Hematopoietic multipotent progenitor cell treated with erythropoietin and hydrocortisone succinate and interleukin-3 and kit ligand, for 4 days (in vitro differentiated cells): ENCODE data around the gene FNIP1.
"Not testable (repeated sequence)": the region's sequence is repeated elsewhere in the genome, so short reads cannot be mapped to it uniquely, and the experiment has no call there.

Experiments
- DNase-seq: peaks from one replicate; pipeline ENCODE4 v3.0.0-alpha.2; 2015

FNIP1 gene

DNA sequence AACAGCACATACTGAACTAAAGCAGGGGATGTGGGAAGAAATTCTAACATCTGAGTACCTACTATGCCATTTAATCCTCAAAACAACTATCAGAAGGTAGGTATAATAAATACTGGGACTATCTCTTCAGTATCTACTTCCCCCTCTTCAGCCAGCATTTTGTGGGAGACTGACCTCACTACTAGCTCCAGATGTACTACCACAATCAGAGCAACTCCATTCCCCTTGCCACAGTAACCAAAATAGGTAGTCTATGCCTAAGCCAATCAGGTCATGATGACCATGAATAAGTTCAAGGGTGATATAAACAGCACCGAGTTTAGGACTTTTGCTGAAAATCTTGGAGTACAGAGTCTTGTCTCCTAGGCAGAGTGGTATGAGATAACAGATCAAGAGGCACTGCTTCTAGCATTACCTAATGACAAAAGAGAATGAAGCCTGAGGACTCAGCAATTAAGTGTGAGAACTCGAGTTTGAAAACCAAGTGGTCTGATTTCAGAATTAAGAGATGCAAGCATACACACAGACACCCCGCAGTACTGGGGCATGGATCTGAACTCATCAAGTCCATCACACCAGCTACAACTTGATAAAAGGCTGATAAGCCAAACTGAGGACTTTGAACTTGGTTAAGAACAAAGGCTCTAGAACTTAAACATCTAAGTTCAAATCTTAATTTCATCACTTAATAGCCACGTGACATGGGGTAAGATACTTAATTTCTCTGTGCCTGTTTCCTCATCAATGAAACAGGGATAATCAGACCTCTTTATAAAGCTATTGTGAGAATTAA is 9.7 kb downstream of the FNIP1 start:
- no peak for DNase-seq

DNA sequence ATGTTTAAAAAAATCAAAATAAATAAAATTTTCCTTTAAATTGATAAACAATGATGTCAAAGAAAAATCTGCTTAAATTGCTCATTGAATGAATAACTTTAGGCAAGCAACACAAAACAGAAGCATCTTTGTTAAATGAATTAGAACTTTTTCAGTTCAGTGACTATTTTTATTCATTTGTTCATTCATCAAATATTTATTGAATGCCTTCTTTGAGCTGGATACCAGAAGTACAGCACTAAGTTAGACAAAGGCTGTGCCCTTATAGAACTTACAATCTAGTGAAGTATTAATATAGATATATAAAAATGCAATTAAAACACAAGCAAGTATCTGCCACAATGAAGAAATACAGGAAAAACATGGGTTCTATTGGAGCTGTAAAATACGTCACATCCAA is 10.8 kb downstream of the FNIP1 start:
- no peak for DNase-seq

DNA sequence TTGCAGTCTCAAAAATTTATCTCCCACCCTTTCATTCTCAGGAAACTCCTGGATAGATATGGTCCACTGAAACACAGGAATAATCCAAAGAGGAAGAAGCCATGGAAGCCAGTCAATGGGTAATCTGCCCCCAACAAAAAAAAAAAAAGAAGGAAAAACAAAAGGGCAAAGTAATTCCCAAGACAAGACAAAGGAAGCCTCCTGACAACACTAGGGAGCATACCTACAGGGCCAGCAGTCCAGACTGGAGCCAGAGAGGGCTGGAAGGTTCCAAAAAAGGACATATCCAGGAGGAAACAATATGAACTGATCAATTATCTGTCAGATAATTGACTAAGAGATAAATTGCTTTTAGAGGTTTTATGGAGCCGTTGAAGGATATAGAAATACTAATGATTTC is 12.9 kb downstream of the FNIP1 start:
- no peak for DNase-seq

DNA sequence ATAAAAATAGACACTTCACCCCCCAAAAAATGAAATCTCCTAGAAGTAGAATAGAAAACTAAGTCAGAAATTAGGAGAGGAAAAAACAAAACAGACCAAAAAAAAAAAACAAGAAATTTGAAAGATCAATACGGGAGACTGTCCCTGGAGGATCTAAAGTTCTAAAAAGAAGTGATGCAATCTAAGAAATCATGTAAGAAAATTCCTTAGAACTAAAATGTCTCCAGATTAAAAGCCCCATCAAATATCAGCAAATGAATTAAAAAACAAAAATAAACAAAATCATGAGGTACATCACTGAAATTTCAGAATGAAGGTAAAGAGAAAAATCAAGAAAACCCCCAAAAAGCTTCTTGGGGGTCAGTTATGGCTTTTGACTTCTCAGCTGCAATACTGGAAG is 13.5 kb downstream of the FNIP1 start:
- no peak for DNase-seq

DNA sequence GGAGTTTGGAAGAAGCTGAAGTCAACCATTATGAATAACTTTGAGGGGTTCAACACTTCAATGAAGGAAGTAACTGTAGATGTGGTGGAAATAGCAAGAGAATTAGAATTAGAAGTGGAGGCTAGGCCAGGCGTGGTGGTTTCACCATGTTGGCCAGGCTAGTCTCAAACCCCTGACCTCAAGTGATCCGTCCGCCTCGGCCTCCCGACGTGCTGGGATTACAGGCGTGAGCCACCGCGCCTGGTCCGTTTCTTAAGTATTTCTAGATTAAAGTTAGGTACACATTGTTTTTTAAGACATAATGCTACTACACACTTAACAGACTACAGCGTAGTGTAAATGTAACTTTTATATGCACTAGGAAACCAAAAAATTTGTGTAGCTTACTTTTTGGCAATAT is 14.1 kb downstream of the FNIP1 start:
- no peak for DNase-seq

DNA sequence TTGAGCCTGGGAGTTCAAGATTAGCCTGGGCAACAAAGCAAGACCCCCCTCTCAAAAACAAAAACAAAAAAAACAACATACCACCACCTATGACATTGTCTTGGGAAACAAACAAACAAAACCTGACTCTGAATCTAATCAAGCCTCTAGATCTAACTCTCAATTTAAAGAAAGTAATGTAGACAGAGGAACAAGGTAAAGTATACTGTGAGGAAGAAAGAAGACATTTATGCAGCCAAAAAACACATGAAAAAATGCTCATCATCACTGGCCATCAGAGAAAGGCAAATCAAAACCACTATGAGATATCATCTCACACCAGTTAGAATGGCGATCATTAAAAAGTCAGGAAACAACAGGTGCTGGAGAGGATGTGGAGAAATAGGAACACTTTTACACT is 18.7 kb downstream of the FNIP1 start:
- not testable (repeated sequence) for DNase-seq

DNA sequence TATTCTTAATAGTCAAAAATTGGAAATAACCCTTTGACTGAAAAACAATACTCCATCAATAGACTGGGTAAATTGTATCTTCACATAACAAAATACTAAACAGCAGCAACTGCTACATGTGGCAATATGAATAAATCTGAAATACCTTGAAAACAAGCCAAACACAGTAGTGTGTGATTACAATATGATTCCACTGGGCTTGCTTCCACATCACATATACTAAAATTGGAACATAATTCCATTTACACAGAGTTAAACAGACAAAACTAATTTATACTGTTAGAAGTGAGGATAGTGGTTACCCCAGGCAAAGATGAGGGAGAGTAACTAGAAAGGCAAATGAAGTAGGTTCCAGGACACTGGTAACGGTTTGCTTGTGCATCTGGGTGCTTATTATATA is 20.4 kb downstream of the FNIP1 start:
- DNase-seq = no peak

DNA sequence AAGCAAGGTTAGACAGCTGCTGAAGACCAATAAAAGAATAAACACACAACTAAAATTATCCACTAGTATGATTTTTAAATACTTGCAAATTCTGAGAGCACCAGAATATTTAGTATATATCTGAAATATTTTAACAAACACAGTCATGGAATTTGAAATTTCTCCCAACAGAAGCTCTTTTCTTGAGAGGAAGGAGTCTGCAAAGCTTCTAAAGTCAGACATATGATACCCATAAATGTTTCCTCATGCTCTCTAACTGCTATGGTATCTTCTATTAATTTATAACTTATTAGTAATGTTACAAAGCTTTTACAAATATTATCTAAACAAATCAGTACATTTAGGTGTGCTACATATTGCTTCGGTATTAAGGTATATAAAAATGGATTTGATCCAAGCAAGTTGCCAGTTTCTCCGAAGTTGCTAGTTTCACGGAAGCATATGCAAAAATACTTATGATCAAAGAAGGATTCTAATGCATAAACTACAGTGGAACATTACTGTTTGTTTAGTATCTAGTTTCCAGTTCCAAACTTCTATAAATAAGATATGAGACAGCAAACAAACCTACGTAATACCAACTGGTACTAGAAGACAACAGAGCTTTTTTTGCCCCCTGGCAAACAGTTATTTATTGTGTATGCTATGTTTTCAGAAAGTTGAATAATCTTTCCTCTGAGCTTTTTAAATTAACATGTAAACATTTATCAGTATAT is 22.0 kb downstream of the FNIP1 start:
- DNase-seq = no peak

DNA sequence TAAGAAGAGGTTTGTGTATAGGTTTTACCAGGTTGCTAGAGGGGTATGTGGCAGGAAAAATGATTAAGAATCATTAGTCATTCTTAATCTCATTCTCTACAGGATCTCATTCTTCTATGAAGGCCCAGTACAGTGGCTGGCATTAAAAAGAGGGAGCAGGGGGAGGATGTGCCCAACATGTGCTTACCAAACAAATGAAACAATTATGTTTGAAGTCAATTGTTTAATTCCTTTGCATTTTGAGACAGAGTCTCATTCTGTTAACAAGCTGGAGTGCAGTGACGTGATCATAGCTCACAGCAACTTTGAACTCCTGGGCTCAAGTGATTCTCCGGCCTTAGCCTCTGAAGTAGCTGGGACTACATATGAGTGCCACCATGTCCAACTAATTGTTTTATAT is 23.0 kb downstream of the FNIP1 start:
- DNase-seq = peak; percentile 39

DNA sequence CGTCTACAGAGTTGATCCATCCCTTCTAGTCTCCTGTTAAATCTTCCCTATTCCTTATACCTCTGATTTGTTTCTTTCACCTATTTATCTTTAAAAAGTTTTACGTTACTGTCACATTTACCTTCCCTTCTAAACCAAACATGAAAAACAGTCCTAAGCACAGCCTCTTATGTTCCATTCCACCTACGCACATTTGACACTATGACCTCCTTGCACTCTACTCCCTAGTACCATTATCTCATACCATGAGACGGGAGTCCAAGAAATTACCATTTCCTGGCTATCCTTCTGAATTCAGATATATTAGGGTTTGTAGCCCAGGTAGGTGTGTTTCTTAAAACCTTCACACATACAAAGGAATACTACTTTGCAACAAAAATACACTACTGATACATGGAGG is 25.1 kb downstream of the FNIP1 start:
- DNase-seq = no peak

DNA sequence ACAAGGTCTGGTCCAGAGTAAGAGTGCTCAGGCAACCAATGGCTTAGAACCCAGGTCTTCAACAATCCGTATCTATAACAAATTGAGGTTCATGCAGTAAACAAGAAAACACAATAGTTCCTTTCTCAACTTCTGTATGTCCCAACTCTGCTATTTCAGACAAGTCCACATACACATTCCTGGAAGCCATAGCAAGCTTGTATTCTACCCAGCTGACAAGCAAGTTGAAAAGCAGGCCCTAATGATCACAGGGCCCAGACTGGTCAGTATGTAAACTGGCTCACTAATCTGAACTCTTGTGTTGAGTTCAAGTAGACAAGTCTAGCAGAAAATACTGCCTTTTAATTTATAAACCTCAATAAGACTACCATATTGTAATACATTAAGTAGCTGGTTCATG is 26.9 kb downstream of the FNIP1 start:
- no peak for DNase-seq

DNA sequence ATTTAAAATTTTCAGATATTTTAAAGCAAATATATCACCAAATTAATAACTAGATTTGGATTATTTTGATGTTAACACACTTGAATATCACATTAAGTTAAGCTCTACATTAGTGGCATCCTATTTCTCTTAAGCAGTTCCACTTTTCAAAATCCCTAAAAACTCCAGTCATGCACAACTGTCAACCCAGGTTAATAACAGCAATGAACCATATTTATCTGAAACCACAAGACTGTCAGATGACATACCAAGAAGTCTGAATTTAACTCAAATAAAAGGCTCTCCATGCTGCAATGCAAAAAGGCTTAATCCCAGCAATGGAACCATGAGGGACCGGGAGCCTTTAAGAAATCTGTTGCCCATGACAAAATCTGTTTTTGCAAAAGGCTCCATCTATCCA is 27.5 kb downstream of the FNIP1 start:
- DNase-seq = peak; percentile 51

DNA sequence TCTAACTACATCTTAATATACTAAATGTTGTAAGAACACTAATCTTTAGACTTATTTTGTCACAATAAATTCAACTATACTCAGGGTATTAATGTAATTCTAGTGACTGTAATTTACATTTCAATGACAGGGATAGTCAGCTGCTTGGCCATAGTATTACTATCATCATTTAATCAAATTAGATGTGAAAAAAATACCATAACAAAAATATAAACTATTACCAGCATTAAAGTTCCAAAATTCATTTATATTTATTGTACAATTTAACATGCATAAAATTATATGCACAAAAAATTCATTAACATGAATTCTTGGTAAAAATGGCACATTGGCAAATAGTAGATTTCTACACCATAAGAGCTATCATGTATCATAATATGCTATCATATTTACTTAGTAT is 28.9 kb downstream of the FNIP1 start:
- no peak for DNase-seq

DNA sequence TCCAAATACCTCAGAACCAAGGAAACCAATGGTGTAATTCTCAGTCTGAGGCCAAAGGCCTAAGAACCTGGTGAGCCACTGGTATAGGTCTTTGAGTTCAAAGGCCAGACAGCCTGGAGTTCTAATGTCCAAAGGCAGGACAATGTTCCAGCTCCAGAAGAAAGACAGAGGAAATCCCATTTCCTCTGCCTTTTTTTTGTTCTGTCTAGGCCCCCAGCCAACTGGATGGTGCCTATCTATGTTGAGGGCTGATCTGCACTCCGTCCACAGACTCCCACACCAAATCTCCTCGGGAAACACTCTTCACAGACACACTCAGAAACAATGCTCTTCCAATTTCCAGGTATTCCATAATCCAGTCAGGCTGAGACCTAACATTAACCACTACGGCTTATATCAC is 30.1 kb downstream of the FNIP1 start:
- no peak for DNase-seq

DNA sequence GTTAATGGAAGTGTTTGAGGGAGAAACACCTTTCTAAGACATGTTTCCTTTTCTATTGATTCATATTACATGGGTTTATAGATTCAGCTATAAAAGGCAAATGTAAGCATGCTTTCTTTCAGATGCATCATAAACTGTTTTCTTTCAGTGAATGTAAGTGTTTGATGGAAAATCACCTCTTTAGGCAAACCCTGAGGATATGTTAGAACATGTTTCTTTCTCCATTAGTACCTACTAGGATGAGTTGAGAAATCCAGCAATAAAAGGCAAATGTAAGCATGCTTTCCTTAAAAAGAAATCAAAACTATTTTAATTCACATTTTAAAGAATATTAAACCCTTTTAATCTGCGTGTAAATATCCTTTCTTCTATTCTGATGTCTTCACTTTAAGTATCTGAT is 31.6 kb downstream of the FNIP1 start:
- no peak for DNase-seq

DNA sequence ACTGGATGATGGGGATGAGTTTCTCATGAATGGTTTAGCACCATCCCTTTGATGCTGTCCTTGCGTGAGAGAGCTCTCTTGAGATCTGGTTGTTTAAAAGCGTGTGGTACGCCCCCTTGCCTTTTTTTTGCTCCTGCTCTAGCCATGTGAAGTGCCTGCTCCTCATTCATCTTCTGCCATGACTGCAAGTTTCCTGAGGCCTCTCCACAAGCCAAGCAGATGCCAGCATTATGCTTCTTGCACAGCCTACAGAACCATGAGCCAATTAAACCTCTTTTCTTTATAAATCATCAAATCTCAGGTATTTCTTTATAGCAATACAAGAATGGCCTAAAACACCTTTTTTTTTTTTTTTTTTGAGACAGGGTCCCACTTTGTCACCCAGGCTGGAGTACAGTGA is 32.8 kb downstream of the FNIP1 start:
- no peak for DNase-seq

DNA sequence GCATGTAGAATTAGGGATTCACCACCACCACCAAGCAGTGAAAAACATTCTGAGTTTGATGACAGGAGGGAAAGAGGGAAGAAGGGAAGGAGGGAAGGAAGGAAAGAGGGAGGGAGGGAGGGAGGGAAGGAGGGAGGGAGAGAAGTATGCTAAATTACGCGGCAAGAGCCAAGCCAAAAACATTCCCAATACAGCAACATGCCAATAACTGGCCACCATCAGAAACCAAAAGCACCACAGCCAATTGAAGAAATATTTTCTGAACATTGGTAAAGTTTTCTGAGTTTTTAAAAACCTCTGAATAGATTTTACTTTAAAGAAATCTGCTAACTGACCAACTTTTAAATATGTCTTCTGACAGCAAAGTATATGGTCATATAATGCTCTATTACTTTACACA is 36.0 kb downstream of the FNIP1 start:
- no peak for DNase-seq

DNA sequence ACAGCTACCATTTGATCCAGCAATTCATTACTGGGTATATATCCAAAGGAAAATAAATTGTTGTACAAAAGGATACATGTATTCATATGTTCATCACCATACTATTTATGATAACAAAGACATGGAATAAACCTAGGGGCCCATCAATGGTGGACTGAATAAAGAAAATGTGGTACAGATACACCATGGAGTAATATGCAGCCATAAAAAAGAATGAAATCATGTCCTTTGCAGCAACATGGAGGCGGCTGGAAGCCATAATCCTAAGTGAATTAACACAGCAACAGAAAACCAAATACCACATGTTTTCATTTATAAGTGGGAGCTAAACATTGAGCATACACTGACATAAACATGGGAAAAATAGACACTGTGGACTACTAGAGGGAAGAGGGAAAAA is 37.1 kb downstream of the FNIP1 start:
- DNase-seq = no peak

DNA sequence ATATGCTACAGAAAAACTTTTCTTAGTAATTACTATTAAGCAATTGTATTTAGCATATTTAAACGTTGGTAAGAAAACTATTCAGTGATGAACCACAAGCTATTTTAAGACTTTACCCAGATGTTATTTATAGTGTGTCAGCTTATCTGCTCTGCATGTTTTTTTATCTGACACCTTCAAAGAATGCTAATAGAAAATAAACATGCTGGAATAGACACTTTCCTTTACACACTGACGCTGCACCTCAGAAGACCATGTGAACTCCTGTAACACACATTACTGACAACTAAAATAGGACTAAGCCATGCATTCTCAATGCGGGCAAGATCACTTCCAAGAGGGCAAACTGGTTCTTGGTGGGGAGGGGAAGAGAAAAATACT is 38.3 kb downstream of the FNIP1 start:
- peak; percentile 33 for DNase-seq

DNA sequence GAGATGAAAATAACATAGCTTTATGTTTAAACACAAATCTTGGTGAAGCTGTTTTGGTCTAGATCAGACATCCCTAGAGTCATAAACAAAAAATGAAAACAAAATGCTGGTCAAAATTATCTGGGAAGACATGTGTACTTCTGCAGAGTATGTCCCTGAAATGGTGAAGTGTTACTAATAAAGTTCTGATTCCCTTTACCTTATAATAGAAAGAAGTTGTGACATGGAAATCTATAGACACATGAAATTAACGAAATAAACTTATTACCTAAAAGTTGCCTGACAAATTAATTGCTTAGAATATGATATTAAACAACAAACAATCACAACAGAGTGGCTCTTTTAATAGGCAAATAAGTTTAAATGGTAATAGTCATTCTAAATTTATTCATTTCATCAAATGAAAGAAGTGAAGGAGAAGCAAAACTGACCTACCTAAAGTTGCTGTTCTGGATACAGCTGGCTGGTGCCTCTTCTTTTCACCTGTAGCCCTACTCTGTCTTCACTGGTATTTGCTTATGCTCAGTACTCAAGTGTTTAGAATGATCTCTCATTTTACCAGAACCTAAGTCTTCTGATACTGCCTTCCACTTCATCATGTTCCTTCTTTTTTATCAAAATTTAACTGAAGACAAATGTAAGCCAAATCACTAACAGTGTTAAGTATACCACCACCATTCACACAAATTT is 38.8 kb downstream of the FNIP1 start:
- DNase-seq = no peak

DNA sequence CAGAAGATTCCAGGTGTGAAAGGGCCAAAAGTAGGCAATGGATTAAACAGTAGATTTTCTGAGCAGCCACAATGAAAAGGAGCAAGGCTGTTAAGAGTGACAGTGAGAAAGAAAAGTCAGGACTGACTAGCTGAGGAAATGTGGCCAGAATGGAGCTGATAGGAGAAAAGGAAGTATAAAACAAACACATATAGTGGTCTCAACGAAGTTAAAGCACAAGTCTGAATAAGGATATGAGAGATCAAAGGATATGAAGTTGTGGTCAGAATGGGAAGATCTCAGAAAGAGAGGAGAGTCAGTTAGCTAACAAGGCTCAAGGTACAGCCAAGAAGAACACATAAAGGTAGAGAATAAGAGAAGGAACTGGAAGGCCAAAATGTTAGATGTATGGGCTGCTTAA is 39.9 kb downstream of the FNIP1 start:
- peak; percentile 69 for DNase-seq

DNA sequence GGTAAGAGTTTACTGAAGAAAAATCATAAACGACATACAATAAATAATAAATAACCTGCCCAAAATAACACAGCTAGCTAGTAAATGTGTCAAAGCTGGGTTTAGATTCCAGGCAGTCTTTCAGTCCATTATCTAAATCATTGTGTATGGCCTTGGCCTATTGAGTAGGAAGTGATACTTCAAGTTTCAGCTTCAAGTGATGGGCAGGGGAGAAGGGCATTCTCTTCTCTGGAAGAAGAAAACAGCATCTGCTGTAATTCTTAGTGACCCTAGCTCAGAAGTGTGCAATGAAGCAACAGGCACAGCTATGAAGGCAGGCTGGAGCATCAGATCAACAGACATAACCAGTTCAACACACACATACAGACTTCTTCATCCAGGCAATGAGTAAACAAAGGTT is 42.5 kb downstream of the FNIP1 start:
- DNase-seq = no peak

DNA sequence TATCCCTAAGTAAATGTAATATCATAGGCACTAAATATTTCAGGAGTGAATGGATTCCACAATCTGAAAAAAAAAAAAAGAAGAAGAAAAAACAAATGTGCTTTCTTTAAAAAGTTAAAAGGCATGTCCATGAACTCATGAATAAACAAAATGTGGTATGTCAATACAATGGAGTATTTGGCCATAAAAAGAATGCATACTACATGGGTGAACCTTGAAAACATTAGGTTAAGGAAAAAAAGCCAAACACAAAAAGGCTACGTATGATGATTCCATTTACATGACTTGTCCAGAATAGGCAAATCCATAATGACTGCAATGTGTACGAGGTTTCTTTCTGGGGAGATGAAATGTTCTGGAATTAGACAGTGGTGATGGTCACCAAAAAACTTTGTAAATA is 45.3 kb downstream of the FNIP1 start:
- DNase-seq = no peak
